ENCODE data around the gene NTM. TPM values are rescaled to one million over a fixed set of nuclear protein-coding genes. Genes with fewer than 3 reads are reported as not detected.

Gene NTM
- total RNA-seq, 4 donors from 2014 or later = 0.40 to 3.1 (median 2.1) TPM; not detected in 1

GRCh38 chr11:132244846-132245245 lies 874.4 kb downstream of the NTM start:
- in situ Hi-C loops (cut with MboI; ENCODE audit: low pct_ligation_motif_present in 1 of 4, low pct_unique_long_range_greater_than_20kb in 1 of 4, low sequenced_read_pairs in 3 of 4) (no loop called here), intact Hi-C loops (cut with DNase I; ENCODE audit: low total_unique reads) (no loop called here)
- no peaks in the 10 kb centered on the region for H3K4me1 ChIP-seq
- H3K36me3 ChIP-seq = no peaks in the 10 kb centered on the region
- H3K4me3 ChIP-seq = no peak overlapping the region
- no peaks in the 10 kb centered on the region for H3K27me3 ChIP-seq
- no peak for DNase-seq
- no peak for TF ChIP-seq CTCF (IDR thresholded peaks at IDR 0.05)
- TF ChIP-seq POLR2AphosphoS5 (IDR thresholded peaks at IDR 0.05) = no peak
- TF ChIP-seq EP300 (IDR thresholded peaks at IDR 0.05; ENCODE audit: low read depth) = no peak
- TF ChIP-seq POLR2A (IDR thresholded peaks at IDR 0.05) = no peak
- WGBS, 2 donors (ENCODE audit: low coverage in 1 of 2) = 64 to 65% methylated on average over 5 to 13 of the region's 13 CpGs
- no peaks in the 10 kb centered on the region for H3K9me3 ChIP-seq
- H3K27ac ChIP-seq = no peak overlapping the region

- no peaks in the 10 kb centered on the region for H3K36me3 ChIP-seq
- no peak for DNase-seq
- TF ChIP-seq POLR2AphosphoS5 (IDR thresholded peaks at IDR 0.05) (no peak), POLR2A (IDR thresholded peaks at IDR 0.05) (no peak), CTCF (IDR thresholded peaks at IDR 0.05) (no peak), EP300 (IDR thresholded peaks at IDR 0.05; ENCODE audit: low read depth) (no peak)
- H3K9me3 ChIP-seq = no peaks in the 10 kb centered on the region
- intact Hi-C loops (cut with DNase I; ENCODE audit: low total_unique reads) = no loop called here
- in situ Hi-C loops (cut with MboI; ENCODE audit: low pct_ligation_motif_present in 1 of 4, low pct_unique_long_range_greater_than_20kb in 1 of 4, low sequenced_read_pairs in 3 of 4) = no loop called here
- H3K4me3 ChIP-seq = no peak overlapping the region
- H3K27ac ChIP-seq = no peak overlapping the region
- WGBS, 2 donors (ENCODE audit: low coverage in 1 of 2) = 83 to 87% methylated on average over 19 to 33 of the region's 33 CpGs
- H3K27me3 ChIP-seq = no peaks in the 10 kb centered on the region
- no peaks in the 10 kb centered on the region for H3K4me1 ChIP-seq
Measured at GRCh38 chr11:132245403-132246385, 875.3 kb downstream of the NTM start.

- 73% methylated on average over 6 of the region's 6 CpGs; no CpG with 5 or more reads in 1 of the 2 donors for WGBS, 2 donors (ENCODE audit: low coverage in 1 of 2)
- H3K4me1 ChIP-seq = no peaks in the 10 kb centered on the region
- DNase-seq = no peak
- intact Hi-C loops (cut with DNase I; ENCODE audit: low total_unique reads) = no loop called here
- no peak overlapping the region for H3K4me3 ChIP-seq
- H3K27ac ChIP-seq = no peak overlapping the region
- no peaks in the 10 kb centered on the region for H3K9me3 ChIP-seq
- H3K36me3 ChIP-seq = no peaks in the 10 kb centered on the region
- in situ Hi-C loops (cut with MboI; ENCODE audit: low pct_ligation_motif_present in 1 of 4, low pct_unique_long_range_greater_than_20kb in 1 of 4, low sequenced_read_pairs in 3 of 4) = no loop called here
- no peaks in the 10 kb centered on the region for H3K27me3 ChIP-seq
- TF ChIP-seq POLR2A (IDR thresholded peaks at IDR 0.05) (no peak), POLR2AphosphoS5 (IDR thresholded peaks at IDR 0.05) (no peak), CTCF (IDR thresholded peaks at IDR 0.05) (no peak)
Measured at GRCh38 chr11:132248580-132248979, 878.2 kb downstream of the NTM start.

- no peaks in the 10 kb centered on the region for H3K4me1 ChIP-seq
- H3K36me3 ChIP-seq = no peaks in the 10 kb centered on the region
- H3K9me3 ChIP-seq = no peaks in the 10 kb centered on the region
- intact Hi-C loops (cut with DNase I; ENCODE audit: low total_unique reads) (no loop called here), in situ Hi-C loops (cut with MboI; ENCODE audit: low pct_ligation_motif_present in 1 of 4, low pct_unique_long_range_greater_than_20kb in 1 of 4, low sequenced_read_pairs in 3 of 4) (no loop called here)
- H3K27ac ChIP-seq = no peak overlapping the region
- TF ChIP-seq EP300 (IDR thresholded peaks at IDR 0.05; ENCODE audit: low read depth) = no peak
- no peak for TF ChIP-seq POLR2AphosphoS5 (IDR thresholded peaks at IDR 0.05)
- no peak for TF ChIP-seq POLR2A (IDR thresholded peaks at IDR 0.05)
- no peak for TF ChIP-seq CTCF (IDR thresholded peaks at IDR 0.05)
- no peaks in the 10 kb centered on the region for H3K27me3 ChIP-seq
- H3K4me3 ChIP-seq = no peak overlapping the region
- no peak for DNase-seq
- WGBS, 2 donors (ENCODE audit: low coverage in 1 of 2) = 52 to 57% methylated on average over 5 of the region's 5 CpGs
Measured at GRCh38 chr11:132249256-132249655, 878.8 kb downstream of the NTM start.

Measured in transverse colon (tissue), 4 donors.